ENCODE measurements around the gene CHRM1.
A peak's percentile ranks its signal among the peaks of the same experiment; 100 is the strongest.

The CHRM1 gene

GRCh38 chr11:62902932-62903331 is 18.2 kb downstream of the CHRM1 start:
- no peak for DNase-seq

GRCh38 chr11:62898027-62898426 is 23.1 kb downstream of the CHRM1 start:
- no peak for DNase-seq

- DNase-seq: no peak
Observed at GRCh38 chr11:62897311-62897710, 23.9 kb downstream of the CHRM1 start.

- DNase-seq: no peak
Observed at GRCh38 chr11:62896049-62896448, 25.1 kb downstream of the CHRM1 start.

- DNase-seq: no peak
Observed at GRCh38 chr11:62895501-62895900, 25.7 kb downstream of the CHRM1 start.

GRCh38 chr11:62892077-62892922 is 28.9 kb downstream of the CHRM1 start:
- no peak for DNase-seq

GRCh38 chr11:62889484-62890437 is 31.4 kb downstream of the CHRM1 start:
- DNase-seq: no peak

- DNase-seq: no peak
Observed at GRCh38 chr11:62889126-62889483, 32.1 kb downstream of the CHRM1 start.

GRCh38 chr11:62888406-62888805 is 32.8 kb downstream of the CHRM1 start:
- DNase-seq: no peak

- DNase-seq: no peak
Observed at GRCh38 chr11:62885137-62885750, 35.9 kb downstream of the CHRM1 start.

GRCh38 chr11:62883673-62884072 is 37.5 kb downstream of the CHRM1 start:
- no peak for DNase-seq

- DNase-seq: no peak
Observed at GRCh38 chr11:62882788-62883501, 38.2 kb downstream of the CHRM1 start.

GRCh38 chr11:62882431-62882749 is 38.8 kb downstream of the CHRM1 start:
- peak; percentile 29 for DNase-seq

GRCh38 chr11:62881579-62882430 is 39.4 kb downstream of the CHRM1 start:
- peak; percentile 96 for DNase-seq

- DNase-seq: peak; percentile 88
Observed at GRCh38 chr11:62880803-62881578, 40.2 kb downstream of the CHRM1 start, which contains the start of gene SLC3A2. Gene SLC3A2, plus strand, starts transcription at chr11:62880896. Its CDS starts 128 bp downstream, at chr11:62881024.

GRCh38 chr11:62880231-62880802 is 40.8 kb downstream of the CHRM1 start:
- peak; percentile 53 for DNase-seq

- no peak for DNase-seq
Observed at GRCh38 chr11:62879235-62879978, 41.8 kb downstream of the CHRM1 start.

- DNase-seq: no peak
Observed at GRCh38 chr11:62876712-62877111, 44.5 kb downstream of the CHRM1 start.

- DNase-seq: no peak
Observed at GRCh38 chr11:62875698-62876478, 45.3 kb downstream of the CHRM1 start.
